Esophagus muscularis mucosa (tissue), 4 donors: ENCODE results near the gene PAM16. TPM values are rescaled to one million over a fixed set of nuclear protein-coding genes. Genes with fewer than 3 reads are reported as not detected.
A peak's percentile ranks its signal among the peaks of the same experiment; 100 is the strongest.

Experiments
- DNase-seq: peaks from one replicate; pipeline ENCODE4 v3.0.0-alpha.2; 2017; ENCODE audit errors: extremely low spot score
- H3K27ac ChIP-seq, 4 donors: fragments of 200-600 bp; sonication (generic); replicated peaks in 1 of 4; 1 replicate in 3 of 4; 2 replicates in 1 of 4; pipeline ENCODE4 v1.5.1; 2016 to 2019; ENCODE audit warnings: mild to moderate bottlenecking in 1 of 4
- H3K27me3 ChIP-seq, 4 donors: fragments of 200-600 bp; sonication (generic); one replicate each; pipeline versions ENCODE4 v1.5.1 to v1.6.0; 2016 to 2019
- H3K36me3 ChIP-seq, 4 donors: fragments of 200-600 bp; sonication (generic); one replicate each; pipeline ENCODE4 v1.5.1; 2016 to 2019
- H3K4me1 ChIP-seq, 4 donors: fragments of 200-600 bp; sonication (generic); one replicate each; pipeline ENCODE4 v1.5.1; 2016 to 2019
- H3K4me3 ChIP-seq, 4 donors: fragments of 200-600 bp; sonication (generic); 1 replicate in 2 of 4; 2 replicates in 2 of 4; pipeline ENCODE4 v1.5.1; 2016 to 2019; ENCODE audit warnings: mild to moderate bottlenecking in 4 of 4, moderate library complexity in 1 of 4
- H3K9me3 ChIP-seq, 4 donors: fragments of 200-600 bp; sonication (generic); 1 replicate in 3 of 4; 2 replicates in 1 of 4; pipeline ENCODE4 v1.5.1; 2016 to 2019
- CTCF ChIP-seq, 3 experiments: fragments of 200-600 bp in 2 of 3; fragments of 450-650 bp in 1 of 3; sonication (generic) in 2 of 3; IDR thresholded peaks; one replicate each; pipeline ENCODE4 v1.5.1; 2017 to 2019; ENCODE audit warnings: antibody characterized with exemption in 3 of 3, mild to moderate bottlenecking in 2 of 3, moderate library complexity in 1 of 3
- EP300 ChIP-seq: sonication (generic); formaldehyde crosslinking; IDR thresholded peaks from one replicate; pipeline ENCODE4 v1.6.1; 2017; ENCODE audit warnings: antibody characterized with exemption
- POLR2A ChIP-seq: fragments of 450-650 bp; IDR thresholded peaks from one replicate; pipeline ENCODE4 v1.6.1; 2017; ENCODE audit warnings: antibody characterized with exemption, moderate library complexity, mild to moderate bottlenecking, low read depth
- POLR2AphosphoS5 ChIP-seq, 2 donors: sonication (generic); formaldehyde crosslinking; IDR thresholded peaks; one replicate each; pipeline ENCODE4 v1.6.1; 2017; ENCODE audit warnings: antibody characterized with exemption in 2 of 2
- WGBS: methylation state at CpG from one replicate; pipeline ENCODE4 v1.1.5; 2018; 5-methylcytosine and 5-hydroxymethylcytosine counted together
- intact Hi-C: fragments of 100-400 bp; cut with DNase I; formaldehyde crosslinking; loops from one replicate; pipeline ENCODE4 v1.15.1; 2023
- total RNA-seq, 4 donors: library from RNA; depleted of rRNA; stranded (reverse); fragments of >200 nt; gene quantifications; one replicate each; pipeline versions ENCODE4 v1.1.0 to v1.2.1, GENCODE V29; 2016

The PAM16 gene
- total RNA-seq, 4 donors from 2014 or later, result 24.5 to 44.1 (median 40.2) TPM

- Histone ChIP-seq H3K4me3 (no peak overlapping the region), H3K36me3 (peaks cover 13 to 55% (median 48%) of the 10 kb centered on the region in 4 donors), H3K27ac (peak overlapping the region in 2 of 4 donors; percentile 12 to 36), H3K27me3 (no peaks in the 10 kb centered on the region), H3K9me3 (no peaks in the 10 kb centered on the region), H3K4me1 (peaks cover 29 to 68% (median 47%) of the 10 kb centered on the region in 4 donors)
- 73% methylated on average over 8 of the region's 26 CpGs for WGBS
- TF ChIP-seq POLR2AphosphoS5 (IDR thresholded peaks at IDR 0.05), result no peak
- no peak for TF ChIP-seq POLR2A
- TF ChIP-seq CTCF (IDR thresholded peaks at IDR 0.05), result no peak
- no peak for TF ChIP-seq EP300
- intact Hi-C loops, result no loop called here
- DNase-seq, result no peak
Measured at GRCh38 chr16:4380119-4381063, 29.3 kb upstream of the PAM16 start.

- Histone ChIP-seq H3K4me1 (peaks cover 42 to 74% (median 55%) of the 10 kb centered on the region in 4 donors), H3K27me3 (no peaks in the 10 kb centered on the region), H3K9me3 (no peaks in the 10 kb centered on the region), H3K4me3 (no peak overlapping the region), H3K36me3 (peaks cover 13 to 42% (median 39%) of the 10 kb centered on the region in 4 donors), H3K27ac (peak overlapping the region; percentile 82 to 90 (median 84))
- TF ChIP-seq CTCF (IDR thresholded peaks at IDR 0.05) (no peak), EP300 (no peak), POLR2A (no peak), POLR2AphosphoS5 (IDR thresholded peaks at IDR 0.05) (no peak)
- DNase-seq, result no peak
- intact Hi-C loops, result no loop called here
- 86% methylated on average over 17 of the region's 21 CpGs for WGBS
Measured at GRCh38 chr16:4378999-4379690, 28.0 kb upstream of the PAM16 start.

GRCh38 chr16:4378161-4378666, 27.1 kb upstream of the PAM16 start:
- peaks cover 51 to 75% (median 62%) of the 10 kb centered on the region in 4 donors for H3K4me1 ChIP-seq
- H3K9me3 ChIP-seq, result no peaks in the 10 kb centered on the region
- H3K27ac ChIP-seq, result peak overlapping the region; percentile 82 to 90 (median 84)
- no peak for DNase-seq
- H3K36me3 ChIP-seq, result peaks cover 13 to 33% (median 31%) of the 10 kb centered on the region in 4 donors
- 68% methylated on average over 12 of the region's 15 CpGs for WGBS
- TF ChIP-seq POLR2AphosphoS5 (IDR thresholded peaks at IDR 0.05) (peak in 1 of 2 donors; percentile 41), EP300 (no peak)
- no peak overlapping the region for H3K4me3 ChIP-seq
- intact Hi-C loops, result no loop called here
- no peaks in the 10 kb centered on the region for H3K27me3 ChIP-seq

- peak overlapping the region; percentile 82 to 90 (median 84) for H3K27ac ChIP-seq
- no peak for TF ChIP-seq POLR2AphosphoS5 (IDR thresholded peaks at IDR 0.05)
- no peaks in the 10 kb centered on the region for H3K27me3 ChIP-seq
- no peaks in the 10 kb centered on the region for H3K9me3 ChIP-seq
- no peak for DNase-seq
- peaks cover 56 to 78% (median 67%) of the 10 kb centered on the region in 4 donors for H3K4me1 ChIP-seq
- H3K36me3 ChIP-seq, result peaks cover 13 to 28% (median 26%) of the 10 kb centered on the region in 4 donors
- intact Hi-C loops, result no loop called here
- 79% methylated on average over 8 of the region's 12 CpGs for WGBS
- H3K4me3 ChIP-seq, result no peak overlapping the region
Measured at GRCh38 chr16:4377573-4378154, 26.5 kb upstream of the PAM16 start.

GRCh38 chr16:4376893-4377572, 25.9 kb upstream of the PAM16 start:
- Histone ChIP-seq H3K4me1 (peaks cover 63 to 84% (median 74%) of the 10 kb centered on the region in 4 donors), H3K27ac (peak overlapping the region; percentile 82 to 90 (median 84)), H3K9me3 (no peaks in the 10 kb centered on the region), H3K36me3 (peaks cover 10 to 21% (median 20%) of the 10 kb centered on the region in 4 donors), H3K27me3 (no peaks in the 10 kb centered on the region), H3K4me3 (peak overlapping the region in 2 of 4 donors; percentile 6 to 41)
- DNase-seq, result no peak
- 60% methylated on average over 7 of the region's 27 CpGs for WGBS
- TF ChIP-seq POLR2A, result no peak
- no peak for TF ChIP-seq EP300
- TF ChIP-seq CTCF (IDR thresholded peaks at IDR 0.05), result no peak
- no peak for TF ChIP-seq POLR2AphosphoS5 (IDR thresholded peaks at IDR 0.05)
- intact Hi-C loops, result no loop called here
